Activated CD4-positive, alpha-beta memory T cell treated with anti-CD3 and anti-CD28 coated beads for 36 hours (primary cell): ENCODE measurements around the gene PRTFDC1. TPM values are rescaled to one million over a fixed set of nuclear protein-coding genes. Genes with fewer than 3 reads are reported as not detected.

Source experiments
- total RNA-seq, 2 experiments: library from RNA; stranded (reverse); gene quantifications; one replicate each; pipeline ENCODE4 v1.2.3, GENCODE V29; 2021

Gene PRTFDC1
- total RNA-seq, 2 experiments from 2014 or later = 0.36 to 0.41 TPM

Other genes starting within 250 kb of the PRTFDC1 start
- 10 to 100 TPM; 24.6 to 28.7 TPM for gene ARHGAP21, start 228.7 kb downstream of the PRTFDC1 start, total RNA-seq
- not detected for gene ENKUR, start 63.6 kb upstream of the PRTFDC1 start, total RNA-seq
- 1 to 10 TPM; 6.0 to 6.2 TPM for gene THNSL1, start 64.0 kb upstream of the PRTFDC1 start, total RNA-seq
- gene GPR158, start 222.4 kb upstream of the PRTFDC1 start, total RNA-seq = not detected